Ishikawa (cell line): Measurements from ENCODE around the gene TM4SF4.

Experiments used
- CEBPB ChIP-seq: IDR thresholded peaks from 2 replicates; pipeline ENCODE4 v1.6.1; 2012
- CREB1 ChIP-seq: IDR thresholded peaks from 2 replicates; pipeline ENCODE4 v1.6.1; 2012; ENCODE audit warnings: low read depth
- EGR1 ChIP-seq: IDR thresholded peaks from 2 replicates; pipeline ENCODE4 v1.6.1; 2012
- TAF1 ChIP-seq: IDR thresholded peaks from 2 replicates; pipeline ENCODE4 v1.6.1; 2012; ENCODE audit warnings: low read depth, mild to moderate bottlenecking
- TEAD4 ChIP-seq: IDR thresholded peaks from 2 replicates; pipeline ENCODE4 v1.6.1; 2012
- TF ChIP-seq, protein P1 (sequence below): IDR thresholded peaks from 2 replicates; pipeline ENCODE4 v1.6.1; 2012; ENCODE audit warnings: low read depth, mild to moderate bottlenecking
- TF ChIP-seq, protein P2 (sequence below): IDR thresholded peaks from 2 replicates; pipeline ENCODE4 v1.6.1; 2012

DNA sequence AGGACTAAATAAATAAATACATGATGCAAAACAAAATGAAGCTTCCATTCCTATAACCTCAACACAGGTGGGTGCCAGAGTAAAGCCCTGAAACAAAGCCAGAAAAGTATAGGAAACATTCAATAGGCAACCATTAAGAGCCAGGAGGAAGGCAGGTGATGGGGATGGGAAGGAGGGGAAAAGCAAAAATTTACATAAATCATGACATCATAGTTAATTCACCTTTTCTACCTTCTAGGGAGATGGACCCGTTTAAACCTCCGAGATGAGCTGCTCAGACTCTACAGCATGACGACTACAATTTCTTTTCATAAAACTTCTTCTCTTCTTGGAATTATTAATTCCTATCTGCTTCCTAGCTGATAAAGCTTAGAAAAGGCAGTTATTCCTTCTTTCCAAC lies 27.9 kb downstream of the TM4SF4 start:
- TF ChIP-seq, protein P1, sequence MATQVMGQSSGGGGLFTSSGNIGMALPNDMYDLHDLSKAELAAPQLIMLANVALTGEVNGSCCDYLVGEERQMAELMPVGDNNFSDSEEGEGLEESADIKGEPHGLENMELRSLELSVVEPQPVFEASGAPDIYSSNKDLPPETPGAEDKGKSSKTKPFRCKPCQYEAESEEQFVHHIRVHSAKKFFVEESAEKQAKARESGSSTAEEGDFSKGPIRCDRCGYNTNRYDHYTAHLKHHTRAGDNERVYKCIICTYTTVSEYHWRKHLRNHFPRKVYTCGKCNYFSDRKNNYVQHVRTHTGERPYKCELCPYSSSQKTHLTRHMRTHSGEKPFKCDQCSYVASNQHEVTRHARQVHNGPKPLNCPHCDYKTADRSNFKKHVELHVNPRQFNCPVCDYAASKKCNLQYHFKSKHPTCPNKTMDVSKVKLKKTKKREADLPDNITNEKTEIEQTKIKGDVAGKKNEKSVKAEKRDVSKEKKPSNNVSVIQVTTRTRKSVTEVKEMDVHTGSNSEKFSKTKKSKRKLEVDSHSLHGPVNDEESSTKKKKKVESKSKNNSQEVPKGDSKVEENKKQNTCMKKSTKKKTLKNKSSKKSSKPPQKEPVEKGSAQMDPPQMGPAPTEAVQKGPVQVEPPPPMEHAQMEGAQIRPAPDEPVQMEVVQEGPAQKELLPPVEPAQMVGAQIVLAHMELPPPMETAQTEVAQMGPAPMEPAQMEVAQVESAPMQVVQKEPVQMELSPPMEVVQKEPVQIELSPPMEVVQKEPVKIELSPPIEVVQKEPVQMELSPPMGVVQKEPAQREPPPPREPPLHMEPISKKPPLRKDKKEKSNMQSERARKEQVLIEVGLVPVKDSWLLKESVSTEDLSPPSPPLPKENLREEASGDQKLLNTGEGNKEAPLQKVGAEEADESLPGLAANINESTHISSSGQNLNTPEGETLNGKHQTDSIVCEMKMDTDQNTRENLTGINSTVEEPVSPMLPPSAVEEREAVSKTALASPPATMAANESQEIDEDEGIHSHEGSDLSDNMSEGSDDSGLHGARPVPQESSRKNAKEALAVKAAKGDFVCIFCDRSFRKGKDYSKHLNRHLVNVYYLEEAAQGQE: no peak
- TF ChIP-seq TAF1 (no peak), TEAD4 (no peak), EGR1 (no peak), CREB1 (no peak), CEBPB (no peak)
- TF ChIP-seq, protein P2, sequence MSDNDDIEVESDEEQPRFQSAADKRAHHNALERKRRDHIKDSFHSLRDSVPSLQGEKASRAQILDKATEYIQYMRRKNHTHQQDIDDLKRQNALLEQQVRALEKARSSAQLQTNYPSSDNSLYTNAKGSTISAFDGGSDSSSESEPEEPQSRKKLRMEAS: no peak
